Upper lobe of right lung (tissue), 1 donor: ENCODE data around the gene GRID2IP. TPM values are rescaled to one million over a fixed set of nuclear protein-coding genes. Genes with fewer than 3 reads are reported as not detected.

Experiments used
- ATAC-seq: fragments of 200-7000 bp; cut with Tn5 transposase; one replicate; pipeline ENCODE4 v1.9.1; 2020; ENCODE audit warnings: mild to moderate bottlenecking, moderate library complexity
- DNase-seq: peaks from one replicate; pipeline ENCODE4 v3.0.0-alpha.2; 2020
- H3K27ac ChIP-seq: fragments of 200-600 bp; one replicate; pipeline ENCODE4 v1.8.0; 2022
- H3K27me3 ChIP-seq: fragments of 200-600 bp; one replicate; pipeline ENCODE4 v1.8.0; 2022; ENCODE audit warnings: mild to moderate bottlenecking
- H3K36me3 ChIP-seq: fragments of 200-600 bp; one replicate; pipeline ENCODE4 v1.8.0; 2022
- H3K4me1 ChIP-seq: fragments of 200-600 bp; one replicate; pipeline ENCODE4 v1.8.0; 2022
- H3K4me3 ChIP-seq: fragments of 200-600 bp; one replicate; pipeline ENCODE4 v1.8.0; 2022; ENCODE audit warnings: mild to moderate bottlenecking
- H3K9me3 ChIP-seq: fragments of 200-600 bp; one replicate; pipeline ENCODE4 v1.8.0; 2022
- CTCF ChIP-seq: fragments of 200-600 bp; IDR thresholded peaks from one replicate; pipeline ENCODE4 v1.8.0; 2022; ENCODE audit warnings: antibody characterized with exemption
- intact Hi-C: fragments of 100-400 bp; cut with DNase I; formaldehyde crosslinking; loops from one replicate; pipeline ENCODE4 v1.11.0; 2022
- total RNA-seq: library from RNA; stranded (reverse); fragmentation: NEBNext Ultra II Directional; extraction: Animal tissue kit (Norgen Biotek cat#: 25700); gene quantifications from one replicate; pipeline ENCODE4 v1.2.1, GENCODE V29; 2021
- donor health status: DM: no; HTN: yes; CAD: no; lungs with severe emphysema.

GRID2IP gene
- total RNA-seq, 1 donor from 2014 or later: 0.46 TPM

GRCh38 chr7:6501586-6502564 is 49.4 kb downstream of the GRID2IP start:
- intact Hi-C loops: no loop called here
- no peak overlapping the region for H3K4me3 ChIP-seq
- no peaks in the 10 kb centered on the region for H3K9me3 ChIP-seq
- TF ChIP-seq CTCF: no peak
- no peak for ATAC-seq
- H3K27ac ChIP-seq: no peak overlapping the region
- H3K27me3 ChIP-seq: no peaks in the 10 kb centered on the region
- peaks cover 4% of the 10 kb centered on the region for H3K4me1 ChIP-seq
- no peak for DNase-seq
- H3K36me3 ChIP-seq: no peaks in the 10 kb centered on the region

GRCh38 chr7:6500691-6501090 is 50.6 kb downstream of the GRID2IP start:
- no peaks in the 10 kb centered on the region for H3K27me3 ChIP-seq
- no peaks in the 10 kb centered on the region for H3K9me3 ChIP-seq
- intact Hi-C loops: no loop called here
- no peak for ATAC-seq
- no peak overlapping the region for H3K27ac ChIP-seq
- no peaks in the 10 kb centered on the region for H3K36me3 ChIP-seq
- no peak for TF ChIP-seq CTCF
- peaks cover 4% of the 10 kb centered on the region for H3K4me1 ChIP-seq
- DNase-seq: no peak
- H3K4me3 ChIP-seq: no peak overlapping the region

- Histone ChIP-seq H3K36me3 (no peaks in the 10 kb centered on the region), H3K4me3 (no peak overlapping the region), H3K9me3 (no peaks in the 10 kb centered on the region), H3K27ac (no peak overlapping the region), H3K4me1 (no peaks in the 10 kb centered on the region), H3K27me3 (no peaks in the 10 kb centered on the region)
- DNase-seq: no peak
- no peak for ATAC-seq
- intact Hi-C loops: no loop called here
- no peak for TF ChIP-seq CTCF
Observed at GRCh38 chr7:6497994-6498393, 53.3 kb downstream of the GRID2IP start.

GRCh38 chr7:6497637-6497905 is 53.7 kb downstream of the GRID2IP start:
- no peaks in the 10 kb centered on the region for H3K27me3 ChIP-seq
- no peak for DNase-seq
- no peak overlapping the region for H3K27ac ChIP-seq
- no peak for TF ChIP-seq CTCF
- ATAC-seq: no peak
- H3K36me3 ChIP-seq: no peaks in the 10 kb centered on the region
- H3K9me3 ChIP-seq: no peaks in the 10 kb centered on the region
- intact Hi-C loops: no loop called here
- no peaks in the 10 kb centered on the region for H3K4me1 ChIP-seq
- H3K4me3 ChIP-seq: no peak overlapping the region

- H3K4me1 ChIP-seq: no peaks in the 10 kb centered on the region
- ATAC-seq (no peak), DNase-seq (no peak)
- TF ChIP-seq CTCF: no peak
- no peak overlapping the region for H3K4me3 ChIP-seq
- no peaks in the 10 kb centered on the region for H3K9me3 ChIP-seq
- no peaks in the 10 kb centered on the region for H3K27me3 ChIP-seq
- H3K27ac ChIP-seq: no peak overlapping the region
- intact Hi-C loops: no loop called here
- H3K36me3 ChIP-seq: no peaks in the 10 kb centered on the region
Observed at GRCh38 chr7:6496842-6497636, 54.2 kb downstream of the GRID2IP start.
